SK-N-SH (cell line): Measurements from ENCODE around the gene ABCB9. TPM values are rescaled to one million over a fixed set of nuclear protein-coding genes. Genes with fewer than 3 reads are reported as not detected.

Experiments used
- CTCF ChIA-PET: fragments of 300-600, 350-600 bp; formaldehyde crosslinking; extraction: SDS; loops from one replicate; lab custom pipeline; 2021; lab: Yijun Ruan, JAX
- POLR2A ChIA-PET: fragments of 350-600 bp; sonication (Branson Sonifier 250); formaldehyde crosslinking; extraction: SDS; loops from one replicate; lab custom pipeline; 2020; ENCODE audit warnings: antibody characterized with exemption, inconsistent platforms; lab: Yijun Ruan, JAX
- DNase-seq: peaks from one replicate; pipeline ENCODE4 v3.0.0; 2012
- H2AFZ ChIP-seq: fragments of 200-600 bp; sonication (generic); 2 replicates; pipeline ENCODE4 v1.8.1; 2016; ENCODE audit warnings: antibody characterized with exemption, mild to moderate bottlenecking, low read depth
- H3F3A ChIP-seq: fragments of 200-600 bp; sonication (generic); replicated peaks from 2 replicates; pipeline ENCODE3; 2016; ENCODE audit warnings: antibody characterized with exemption, mild to moderate bottlenecking; ENCODE audit not compliant: insufficient read depth
- H3K27ac ChIP-seq, 2 experiments: fragments of 200-500 bp in 1 of 2; fragments of 200-600 bp in 1 of 2; sonication (Bioruptor generic) in 1 of 2; sonication (generic), shearing (Covaris generic) in 1 of 2; 2 replicates each; pipeline versions ENCODE4 v1.5.1 to v1.6.1; 2014 to 2016; ENCODE audit warnings: low read depth in 2 of 2, inconsistent platforms in 1 of 2, low read length in 1 of 2, mild to moderate bottlenecking in 1 of 2, mixed read lengths in 1 of 2
- H3K27me3 ChIP-seq: fragments of 200-600 bp; sonication (generic), shearing (Covaris generic); 2 replicates; pipeline ENCODE4 v1.6.1; 2016; ENCODE audit warnings: mixed run types; ENCODE audit not compliant: insufficient read depth
- H3K36me3 ChIP-seq, 2 experiments: fragments of 200-500 bp in 1 of 2; fragments of 200-600 bp in 1 of 2; sonication (Bioruptor generic) in 1 of 2; sonication (generic) in 1 of 2; replicated peaks in 1 of 2; 2 replicates each; pipeline versions ENCODE3 to v1.5.1; 2014 to 2016; ENCODE audit warnings: low read length in 1 of 2, mild to moderate bottlenecking in 1 of 2; ENCODE audit not compliant: insufficient read depth in 2 of 2, control insufficient read depth in 1 of 2
- H3K4me1 ChIP-seq, 2 experiments: fragments of 200-500 bp in 1 of 2; fragments of 200-600 bp in 1 of 2; sonication (Bioruptor generic) in 1 of 2; sonication (generic), shearing (Covaris generic) in 1 of 2; 2 replicates each; pipeline versions ENCODE4 v1.5.1 to v1.6.1; 2014 to 2016; ENCODE audit warnings: low read depth in 1 of 2, low read length in 1 of 2, mixed run types in 1 of 2; ENCODE audit not compliant: insufficient read depth in 2 of 2, control insufficient read depth in 1 of 2
- H3K4me2 ChIP-seq: fragments of 200-600 bp; sonication (generic), shearing (Covaris generic); 2 replicates; pipeline ENCODE4 v1.6.1; 2017; ENCODE audit warnings: mixed run types
- H3K4me3 ChIP-seq, 2 experiments: fragments of 200-500 bp in 1 of 2; fragments of 200-600 bp in 1 of 2; sonication (Bioruptor generic) in 1 of 2; sonication (generic), shearing (Covaris generic) in 1 of 2; 2 replicates each; pipeline versions ENCODE4 v1.5.1 to v1.8.1; 2014 to 2016; ENCODE audit warnings: low read depth in 2 of 2, inconsistent platforms in 1 of 2, low read length in 1 of 2, mild to moderate bottlenecking in 1 of 2, mixed read lengths in 1 of 2, moderate library complexity in 1 of 2
- H3K79me2 ChIP-seq: fragments of 200-600 bp; sonication (generic); 2 replicates; pipeline ENCODE4 v1.8.1; 2017; ENCODE audit warnings: mild to moderate bottlenecking; ENCODE audit not compliant: insufficient read depth
- H3K9ac ChIP-seq: fragments of 200-600 bp; sonication (generic); 2 replicates; pipeline ENCODE4 v1.6.1; 2017; ENCODE audit warnings: mixed run types
- H3K9me2 ChIP-seq: fragments of 200-600 bp; sonication (generic); 2 replicates; pipeline ENCODE4 v1.6.1; 2017; ENCODE audit warnings: mixed run types
- H3K9me3 ChIP-seq: fragments of 200-600 bp; sonication (generic); 2 replicates; pipeline ENCODE4 v1.6.1; 2017; ENCODE audit warnings: mixed run types, mild to moderate bottlenecking, moderate library complexity
- H4K20me1 ChIP-seq: fragments of 200-600 bp; sonication (generic); 2 replicates; pipeline ENCODE4 v1.6.1; 2017; ENCODE audit warnings: mild to moderate bottlenecking, mixed run types; ENCODE audit not compliant: insufficient read depth
- CHD2 ChIP-seq: fragments of 150-350 bp; IDR thresholded peaks from 2 replicates; pipeline ENCODE4 v1.6.1; 2018; ENCODE audit warnings: low read length; ENCODE audit not compliant: partially characterized antibody
- GABPA ChIP-seq: IDR thresholded peaks from 2 replicates; pipeline ENCODE4 v1.4.0; 2012; ENCODE audit warnings: low read depth, mild to moderate bottlenecking
- MAX ChIP-seq: IDR thresholded peaks from 2 replicates; pipeline ENCODE4 v1.4.0; 2012; ENCODE audit warnings: low read depth
- POLR2AphosphoS5 ChIP-seq: IDR thresholded peaks from 2 replicates; pipeline ENCODE4 v1.6.1; 2012; ENCODE audit warnings: low read depth, low read length
- RAD21 ChIP-seq: IDR thresholded peaks from 2 replicates; pipeline ENCODE4 v1.6.1; 2012; ENCODE audit warnings: mild to moderate bottlenecking, low read length
- RCOR1 ChIP-seq: fragments of 150-350 bp; IDR thresholded peaks from 2 replicates; pipeline ENCODE4 v1.6.1; 2017; ENCODE audit warnings: antibody characterized with exemption, low read length
- RFX5 ChIP-seq: IDR thresholded peaks from 2 replicates; pipeline ENCODE4 v1.6.1; 2012; ENCODE audit warnings: mild to moderate bottlenecking, improper control_type of control experiment, low read length
- SIN3A ChIP-seq: IDR thresholded peaks from 2 replicates; pipeline ENCODE4 v1.6.1; 2012; ENCODE audit warnings: low read depth, mild to moderate bottlenecking, low read length, moderate library complexity, borderline replicate concordance
- YY1 ChIP-seq: IDR thresholded peaks from 2 replicates; pipeline ENCODE4 v1.4.0; 2012; ENCODE audit warnings: low read depth, mild to moderate bottlenecking
- WGBS: methylation state at CpG from one replicate; pipeline ENCODE4 v1.1.6; 2017; ENCODE audit warnings: low lambda C conversion rate; 5-methylcytosine and 5-hydroxymethylcytosine counted together
- polyA plus RNA-seq, 3 experiments: library from polyadenylated mRNA; depleted of rRNA; stranded (reverse); fragments of >200 nt; gene quantifications; 2 replicates each; pipeline ENCODE4 v1.2.3, GENCODE V29; 2012
- TF ChIP-seq, protein P1 (sequence below): fragments of 150-350 bp; IDR thresholded peaks from 2 replicates; pipeline ENCODE4 v1.6.1; 2016; ENCODE audit warnings: mild to moderate bottlenecking, low read depth, low read length
- TF ChIP-seq, protein P2 (sequence below): fragments of 150-350 bp; IDR thresholded peaks from 2 replicates; pipeline ENCODE4 v1.6.1; 2017; ENCODE audit warnings: antibody characterized with exemption, low read length, low read depth, borderline replicate concordance
- TF ChIP-seq, protein P3 (sequence below): IDR thresholded peaks from 2 replicates; pipeline ENCODE4 v1.6.1; 2012; ENCODE audit warnings: mild to moderate bottlenecking, low read depth, low read length, moderate library complexity

The ABCB9 gene
- polyA plus RNA-seq, 1 of the 3 experiments (the other 2 are of a cell fraction), result 6.2 TPM

GRCh38 chr12:123005081-123005626, 38.9 kb upstream of the ABCB9 start:
- Histone ChIP-seq H4K20me1 (no peaks in the 10 kb centered on the region), H3K79me2 (no peaks in the 10 kb centered on the region), H3K4me3 (no peak overlapping the region), H3K4me1 (no peaks in the 10 kb centered on the region), H3K9me3 (no peaks in the 10 kb centered on the region), H3K4me2 (no peak overlapping the region), H2AFZ (no peak overlapping the region), H3F3A (no peaks in the 10 kb centered on the region), H3K27me3 (no peaks in the 10 kb centered on the region), H3K9ac (no peak overlapping the region), H3K9me2 (no peaks in the 10 kb centered on the region), H3K36me3 (no peaks in the 10 kb centered on the region), H3K27ac (no peak overlapping the region)
- ChIA-PET POLR2A (interaction anchor here (0.6 kb wide), 1 partner anchor 629 kb away, joined by 4 read pairs; no protein-coding TSS in a partner anchor), CTCF (no interaction called here)
- DNase-seq, result no peak
- WGBS, result 84% methylated on average over 6 of the region's 22 CpGs
- TF ChIP-seq YY1, result no peak
- no peak for TF ChIP-seq SIN3A
- TF ChIP-seq, protein P1, sequence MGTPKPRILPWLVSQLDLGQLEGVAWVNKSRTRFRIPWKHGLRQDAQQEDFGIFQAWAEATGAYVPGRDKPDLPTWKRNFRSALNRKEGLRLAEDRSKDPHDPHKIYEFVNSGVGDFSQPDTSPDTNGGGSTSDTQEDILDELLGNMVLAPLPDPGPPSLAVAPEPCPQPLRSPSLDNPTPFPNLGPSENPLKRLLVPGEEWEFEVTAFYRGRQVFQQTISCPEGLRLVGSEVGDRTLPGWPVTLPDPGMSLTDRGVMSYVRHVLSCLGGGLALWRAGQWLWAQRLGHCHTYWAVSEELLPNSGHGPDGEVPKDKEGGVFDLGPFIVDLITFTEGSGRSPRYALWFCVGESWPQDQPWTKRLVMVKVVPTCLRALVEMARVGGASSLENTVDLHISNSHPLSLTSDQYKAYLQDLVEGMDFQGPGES, result no peak
- no peak for TF ChIP-seq MAX
- no peak for TF ChIP-seq RCOR1
- no peak for TF ChIP-seq RAD21
- TF ChIP-seq, protein P2, sequence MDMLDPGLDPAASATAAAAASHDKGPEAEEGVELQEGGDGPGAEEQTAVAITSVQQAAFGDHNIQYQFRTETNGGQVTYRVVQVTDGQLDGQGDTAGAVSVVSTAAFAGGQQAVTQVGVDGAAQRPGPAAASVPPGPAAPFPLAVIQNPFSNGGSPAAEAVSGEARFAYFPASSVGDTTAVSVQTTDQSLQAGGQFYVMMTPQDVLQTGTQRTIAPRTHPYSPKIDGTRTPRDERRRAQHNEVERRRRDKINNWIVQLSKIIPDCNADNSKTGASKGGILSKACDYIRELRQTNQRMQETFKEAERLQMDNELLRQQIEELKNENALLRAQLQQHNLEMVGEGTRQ, result no peak
- TF ChIP-seq RFX5, result no peak
- TF ChIP-seq, protein P3, sequence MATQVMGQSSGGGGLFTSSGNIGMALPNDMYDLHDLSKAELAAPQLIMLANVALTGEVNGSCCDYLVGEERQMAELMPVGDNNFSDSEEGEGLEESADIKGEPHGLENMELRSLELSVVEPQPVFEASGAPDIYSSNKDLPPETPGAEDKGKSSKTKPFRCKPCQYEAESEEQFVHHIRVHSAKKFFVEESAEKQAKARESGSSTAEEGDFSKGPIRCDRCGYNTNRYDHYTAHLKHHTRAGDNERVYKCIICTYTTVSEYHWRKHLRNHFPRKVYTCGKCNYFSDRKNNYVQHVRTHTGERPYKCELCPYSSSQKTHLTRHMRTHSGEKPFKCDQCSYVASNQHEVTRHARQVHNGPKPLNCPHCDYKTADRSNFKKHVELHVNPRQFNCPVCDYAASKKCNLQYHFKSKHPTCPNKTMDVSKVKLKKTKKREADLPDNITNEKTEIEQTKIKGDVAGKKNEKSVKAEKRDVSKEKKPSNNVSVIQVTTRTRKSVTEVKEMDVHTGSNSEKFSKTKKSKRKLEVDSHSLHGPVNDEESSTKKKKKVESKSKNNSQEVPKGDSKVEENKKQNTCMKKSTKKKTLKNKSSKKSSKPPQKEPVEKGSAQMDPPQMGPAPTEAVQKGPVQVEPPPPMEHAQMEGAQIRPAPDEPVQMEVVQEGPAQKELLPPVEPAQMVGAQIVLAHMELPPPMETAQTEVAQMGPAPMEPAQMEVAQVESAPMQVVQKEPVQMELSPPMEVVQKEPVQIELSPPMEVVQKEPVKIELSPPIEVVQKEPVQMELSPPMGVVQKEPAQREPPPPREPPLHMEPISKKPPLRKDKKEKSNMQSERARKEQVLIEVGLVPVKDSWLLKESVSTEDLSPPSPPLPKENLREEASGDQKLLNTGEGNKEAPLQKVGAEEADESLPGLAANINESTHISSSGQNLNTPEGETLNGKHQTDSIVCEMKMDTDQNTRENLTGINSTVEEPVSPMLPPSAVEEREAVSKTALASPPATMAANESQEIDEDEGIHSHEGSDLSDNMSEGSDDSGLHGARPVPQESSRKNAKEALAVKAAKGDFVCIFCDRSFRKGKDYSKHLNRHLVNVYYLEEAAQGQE, result no peak
- no peak for TF ChIP-seq CHD2
- TF ChIP-seq GABPA, result no peak
- no peak for TF ChIP-seq POLR2AphosphoS5
